Stimulated activated CD4-positive, alpha-beta T cell treated with anti-CD3 and anti-CD28 coated beads, Interleukin-15, amount 100 ng/mL, for 48 hours (primary cell): ENCODE measurements around the gene ZNF304.

Experiments used
- DNase-seq, 2 donors: peaks; one replicate each; pipeline ENCODE4 v3.0.0-alpha.2; 2020; ENCODE audit warnings: low read depth in 2 of 2

The ZNF304 gene

DNA sequence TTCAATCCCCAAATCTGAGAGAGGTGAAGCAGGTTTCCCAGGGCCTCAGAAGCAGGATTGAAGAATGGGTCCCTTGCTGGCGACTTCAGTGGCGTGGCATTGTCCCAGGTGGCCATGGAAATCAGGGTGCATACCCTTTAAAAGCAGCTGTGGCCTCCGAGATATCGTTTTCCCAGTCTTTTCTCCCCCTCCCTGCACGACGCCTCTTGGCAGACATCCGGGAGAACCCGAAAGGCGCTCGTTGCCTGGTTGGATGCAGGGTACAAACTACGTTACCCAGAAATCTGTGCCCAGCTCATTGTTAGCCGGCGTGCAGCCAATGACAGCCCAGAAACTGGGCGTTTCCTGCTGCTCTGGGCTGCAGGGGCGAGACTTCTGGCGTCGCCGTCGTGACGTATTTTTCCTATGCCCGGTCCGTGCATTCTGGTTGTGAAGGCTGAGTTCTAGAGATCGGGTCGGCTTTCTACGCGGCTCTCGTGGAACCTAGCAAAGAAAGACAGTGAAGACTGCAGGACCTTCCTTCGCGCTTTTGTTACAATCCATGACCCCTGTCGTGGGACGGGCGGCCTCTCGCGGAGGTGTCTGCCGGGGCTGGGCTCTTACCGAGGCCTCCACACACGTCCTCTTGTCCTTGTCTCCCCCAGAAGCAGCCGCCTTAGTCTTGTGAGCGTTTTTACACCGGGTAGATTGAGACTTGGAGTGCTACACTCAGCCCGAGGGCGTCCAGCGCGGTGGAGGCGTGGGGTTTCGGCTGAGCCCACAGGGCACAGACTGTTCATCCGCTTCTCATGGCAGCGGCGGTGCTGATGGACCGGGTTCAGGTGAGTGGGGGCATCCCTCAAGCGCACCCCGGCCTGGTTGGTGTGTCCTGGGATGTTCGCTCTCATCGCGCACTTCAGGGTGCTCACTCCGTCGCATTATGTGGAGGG is at the start of gene ZNF304:
TSS of gene ZNF304 (plus strand) at position 395 of the 929 bp plus-strand sequence. CDS start at position 789, 394 bp downstream.
- peak; percentile 71 to 78 for DNase-seq

DNA sequence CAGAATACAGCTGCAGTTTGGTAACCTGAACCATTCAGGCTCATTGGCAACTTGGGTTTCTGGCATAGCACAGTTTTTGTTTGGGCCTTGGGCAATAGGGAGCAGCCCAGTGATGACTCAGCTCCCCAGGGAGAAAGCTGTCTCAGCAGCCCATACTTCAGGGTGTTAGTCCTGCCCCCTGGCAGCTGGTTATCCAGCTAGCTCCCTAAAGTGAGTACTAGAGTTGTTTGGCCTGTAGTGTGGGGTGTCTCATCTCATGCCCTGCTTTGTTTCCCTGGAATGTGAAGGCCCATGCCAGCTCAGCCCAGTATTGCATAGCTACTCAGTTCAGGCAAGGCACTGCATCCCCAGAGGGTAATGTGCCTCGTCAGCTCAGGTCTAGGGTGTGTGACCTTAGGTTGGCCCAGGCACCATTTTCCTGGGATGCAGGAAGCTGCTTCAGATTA is 49.0 kb upstream of the ZNF304 start:
- no peak for DNase-seq

DNA sequence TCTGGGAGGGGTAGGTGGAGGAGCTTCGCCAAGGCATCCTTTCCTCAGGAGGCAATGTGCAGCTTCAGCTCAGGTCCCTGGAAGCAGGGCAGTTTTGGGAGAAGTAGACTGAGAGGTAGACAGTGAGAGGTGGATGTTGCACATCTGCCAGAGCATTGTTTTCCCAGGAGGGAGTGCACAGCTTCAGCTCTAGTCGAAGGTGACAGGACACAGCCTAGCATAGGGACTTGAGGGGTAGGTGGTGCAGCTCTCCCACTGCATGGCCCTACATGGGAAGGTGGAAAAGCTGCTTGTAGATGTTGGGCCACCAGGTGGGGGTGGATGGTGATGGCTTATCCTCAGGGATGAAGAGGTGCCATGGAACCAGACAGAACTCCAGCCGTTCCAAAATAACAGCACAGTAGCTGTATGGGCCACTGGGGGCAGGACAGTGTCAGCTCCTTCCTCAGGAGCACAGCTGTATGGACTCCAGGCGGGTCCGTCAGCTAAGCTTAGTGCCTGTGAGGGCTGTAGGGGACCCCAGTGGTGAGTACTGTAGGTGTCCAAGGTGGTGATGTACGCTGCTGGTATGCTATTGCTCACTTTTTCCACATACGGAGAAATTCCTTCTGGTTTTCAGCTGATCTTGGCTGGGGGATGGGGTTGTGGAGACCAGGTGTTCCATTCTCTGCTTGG is 48.2 kb upstream of the ZNF304 start:
- no peak for DNase-seq

DNA sequence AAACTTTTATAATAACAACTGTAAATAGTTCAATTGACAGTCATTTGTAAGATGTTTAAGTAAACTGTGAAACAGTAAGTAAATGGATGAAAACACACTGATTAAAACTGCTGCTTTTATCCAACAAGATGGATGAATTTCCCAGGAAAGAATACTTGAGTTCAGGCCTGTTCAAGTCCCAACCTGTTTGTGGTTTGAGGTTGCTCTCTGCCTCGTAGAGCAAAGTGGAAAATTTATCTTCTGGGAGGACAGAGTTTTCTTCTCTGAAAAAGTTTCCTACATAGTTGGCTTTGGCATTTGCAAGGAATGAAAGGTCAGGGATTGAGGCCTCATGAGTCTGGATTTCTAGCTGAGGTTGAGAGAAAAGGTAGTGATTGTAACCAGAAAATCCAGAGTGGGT is 46.0 kb upstream of the ZNF304 start:
- DNase-seq, result no peak

DNA sequence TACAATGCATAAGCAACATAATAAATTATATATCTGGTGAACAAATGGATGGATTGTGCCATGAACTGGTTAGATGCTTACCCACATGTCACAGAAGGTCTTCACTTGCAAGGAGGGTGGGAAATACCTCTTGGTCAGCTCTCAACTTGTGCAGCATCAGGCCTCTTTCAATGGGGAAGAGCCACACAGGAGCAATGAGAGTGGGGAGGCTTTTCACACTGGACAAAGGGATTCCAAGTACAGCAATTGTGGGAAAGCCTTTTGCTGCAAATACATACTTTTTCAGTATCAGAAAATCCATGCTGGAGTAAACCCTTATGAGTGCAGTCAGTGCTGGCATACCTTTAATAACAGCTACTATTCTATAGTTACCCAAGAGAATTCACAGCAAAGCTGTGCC is 42.6 kb upstream of the ZNF304 start:
- no peak for DNase-seq

DNA sequence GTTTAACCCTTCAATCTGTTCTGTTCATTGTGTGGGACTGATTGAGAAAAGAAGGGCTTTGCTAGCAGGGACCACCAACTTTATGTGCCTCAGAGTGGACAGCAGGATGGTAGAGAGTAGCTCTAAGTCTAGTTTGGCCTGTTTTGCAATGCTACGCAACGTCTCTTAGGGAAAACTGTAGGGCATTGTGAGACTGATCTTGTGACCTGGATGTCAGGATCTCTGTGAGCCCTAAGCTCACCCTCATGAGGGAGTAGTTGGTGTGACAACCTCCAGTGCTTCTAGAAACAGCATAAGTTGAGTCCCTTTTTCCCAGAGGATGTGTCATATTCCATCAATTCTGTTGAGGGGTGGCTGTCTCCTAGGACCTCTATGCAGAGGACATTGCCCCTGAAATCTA is 40.3 kb upstream of the ZNF304 start:
- no peak for DNase-seq

DNA sequence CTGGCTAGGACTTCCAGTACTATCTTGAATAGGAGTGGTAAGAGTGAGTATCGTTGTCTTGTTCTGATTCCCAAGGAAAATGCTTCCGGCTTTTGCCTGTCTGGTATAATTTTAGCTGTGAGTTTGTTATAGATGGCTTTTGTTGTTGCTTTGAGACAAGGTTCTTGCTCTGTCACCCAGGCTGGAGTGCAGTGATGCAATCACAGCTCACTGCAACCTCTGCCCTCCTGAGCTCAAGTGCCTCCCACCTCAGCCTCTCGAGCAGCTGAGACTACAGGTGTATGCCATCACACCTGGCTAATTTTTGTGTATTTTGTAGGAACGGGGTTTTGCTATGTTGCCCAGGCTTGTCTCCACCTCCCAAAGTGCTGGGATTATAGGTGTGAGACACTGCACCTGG is 36.9 kb upstream of the ZNF304 start:
- no peak for DNase-seq

DNA sequence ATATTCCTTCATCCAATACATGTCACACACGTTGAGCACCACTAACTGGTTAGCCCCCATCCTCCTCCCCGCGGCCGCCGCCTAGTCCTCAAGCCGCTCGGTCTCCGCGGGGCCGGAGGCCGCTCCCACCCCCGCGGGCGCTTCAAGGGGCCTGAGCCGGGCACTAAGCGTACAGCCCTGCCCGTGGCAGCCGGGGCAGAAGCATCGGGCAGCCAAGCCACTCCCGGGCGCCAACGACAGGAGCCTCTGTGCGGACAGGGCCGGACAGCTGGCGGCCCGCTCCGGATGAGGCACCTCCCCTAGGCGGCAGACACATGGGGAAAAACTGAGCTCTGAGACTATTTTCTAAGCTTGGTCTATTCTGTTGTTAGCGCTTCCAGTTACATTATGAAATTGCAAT is 33.6 kb upstream of the ZNF304 start:
- DNase-seq, result no peak

DNA sequence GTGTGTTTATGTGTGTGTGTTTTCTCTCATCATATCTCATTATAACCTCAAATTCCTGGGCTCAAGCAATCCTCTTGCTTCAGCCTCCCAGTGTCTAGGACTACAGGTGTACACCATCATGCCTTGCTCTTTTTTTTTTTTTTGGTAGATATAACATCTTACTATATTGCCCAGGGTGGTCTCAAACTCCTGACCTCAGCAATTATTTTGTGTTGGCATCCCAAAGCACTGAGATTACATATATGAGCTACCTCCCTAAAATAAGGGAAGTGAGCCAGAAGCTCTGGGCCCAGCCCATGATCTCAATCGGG is 31.2 kb upstream of the ZNF304 start:
- no peak for DNase-seq

DNA sequence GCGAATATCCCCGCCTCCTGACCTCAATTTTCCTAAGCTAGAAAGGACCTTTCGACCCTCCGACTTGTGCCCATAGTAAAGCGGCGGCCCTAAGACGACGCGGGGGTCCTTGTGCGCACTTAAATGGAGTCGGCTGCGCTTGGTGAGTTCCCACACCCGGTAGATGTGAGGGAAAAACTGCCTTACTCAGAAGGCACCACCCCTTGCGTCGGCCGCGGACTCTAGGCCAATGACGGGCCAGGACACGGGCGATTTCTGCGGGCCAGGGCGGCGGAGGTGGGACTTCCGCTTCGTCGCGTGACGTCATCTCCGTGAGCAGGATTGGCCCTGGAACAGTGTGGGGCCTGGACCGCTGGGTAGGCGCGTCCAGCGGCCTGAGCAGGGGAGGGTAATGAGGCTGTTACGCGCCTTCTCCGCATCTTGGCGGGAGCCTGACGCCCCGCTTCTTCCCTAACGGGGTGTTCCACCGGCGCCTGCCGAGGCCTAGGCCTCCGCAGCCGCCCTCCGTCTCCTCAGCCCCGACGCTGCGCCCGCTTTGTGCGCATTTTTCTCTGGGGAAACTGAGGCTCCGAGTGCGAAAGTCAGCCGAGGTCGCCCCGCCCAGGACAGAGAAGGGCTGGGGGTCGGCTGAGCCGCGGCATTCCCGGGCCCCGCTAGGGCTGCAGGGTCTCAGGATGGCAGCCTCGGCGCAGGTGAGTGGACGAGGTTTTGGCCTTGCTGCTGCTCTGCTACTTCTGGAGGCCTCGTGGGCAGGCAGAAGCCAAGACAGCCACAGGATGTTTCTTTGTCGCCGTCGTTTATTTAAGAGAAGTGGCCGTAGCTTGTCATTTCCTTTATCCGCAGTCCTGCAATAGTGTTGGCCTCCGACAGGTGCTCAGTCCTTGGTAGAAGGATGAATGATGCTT is 30.6 kb upstream of the ZNF304 start, which contains the start of gene ZNF543:
TSS of gene ZNF543 (plus strand) at position 293 of the 905 bp plus-strand sequence. CDS start at position 675, 382 bp downstream.
- peak; percentile 86 for DNase-seq

DNA sequence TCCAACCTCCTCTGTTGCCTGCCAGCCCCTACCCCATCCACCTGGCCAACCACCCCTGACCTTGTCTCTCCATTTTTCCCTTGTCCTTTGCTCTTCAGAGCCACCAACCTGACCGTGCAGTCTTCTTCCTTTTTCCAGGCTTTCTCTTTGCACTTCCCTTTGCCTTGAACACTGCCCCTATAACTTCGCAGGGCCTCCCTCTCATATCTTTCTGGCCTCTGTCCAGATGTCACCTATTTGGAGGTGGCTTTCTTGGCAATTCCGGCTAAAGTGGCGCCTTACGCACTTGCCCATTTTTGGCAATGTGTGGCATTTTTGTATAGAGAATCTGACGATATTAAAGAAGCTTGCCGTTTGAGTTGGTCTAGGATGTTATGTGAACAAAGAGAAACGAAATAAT is 30.0 kb upstream of the ZNF304 start:
- DNase-seq, result no peak

DNA sequence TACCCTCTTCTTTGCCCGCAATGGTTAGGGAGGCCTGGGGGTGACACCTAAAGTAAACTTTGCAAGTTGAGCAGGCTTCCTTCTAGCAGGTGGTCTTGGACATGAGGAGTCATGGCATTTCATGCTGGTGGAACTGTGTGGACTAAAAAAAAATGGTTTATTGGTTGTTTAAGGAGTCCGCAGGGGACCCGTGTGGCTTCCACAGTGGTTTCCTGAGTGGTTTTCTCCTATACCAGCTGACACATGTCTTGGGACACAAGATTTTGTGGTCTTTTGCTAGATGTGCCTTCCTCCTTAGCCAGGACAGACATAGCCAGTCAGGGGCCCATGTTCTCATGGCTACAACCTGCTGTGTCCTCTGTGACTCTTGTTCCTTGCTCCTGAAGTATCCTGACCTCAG is 29.3 kb upstream of the ZNF304 start:
- DNase-seq, result no peak

DNA sequence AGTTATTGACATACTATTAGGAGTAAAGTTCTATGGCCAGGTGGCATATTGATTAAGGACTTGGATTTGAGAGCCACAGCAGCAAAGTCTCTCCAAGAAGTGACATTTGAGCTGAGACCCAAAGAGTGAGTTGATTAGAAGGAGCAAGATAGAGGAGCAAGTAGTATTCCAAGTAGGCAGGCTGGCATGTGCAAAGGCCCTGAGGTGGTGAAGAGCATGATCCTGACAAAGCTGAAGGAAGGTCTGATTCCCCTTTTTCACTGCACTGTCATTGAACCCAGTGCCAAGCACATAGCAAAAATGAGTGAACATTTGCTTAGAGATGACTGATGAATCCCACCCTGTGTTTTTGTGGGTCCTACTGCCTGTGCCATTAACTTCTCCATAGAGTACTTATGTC is 26.1 kb upstream of the ZNF304 start:
- no peak for DNase-seq

DNA sequence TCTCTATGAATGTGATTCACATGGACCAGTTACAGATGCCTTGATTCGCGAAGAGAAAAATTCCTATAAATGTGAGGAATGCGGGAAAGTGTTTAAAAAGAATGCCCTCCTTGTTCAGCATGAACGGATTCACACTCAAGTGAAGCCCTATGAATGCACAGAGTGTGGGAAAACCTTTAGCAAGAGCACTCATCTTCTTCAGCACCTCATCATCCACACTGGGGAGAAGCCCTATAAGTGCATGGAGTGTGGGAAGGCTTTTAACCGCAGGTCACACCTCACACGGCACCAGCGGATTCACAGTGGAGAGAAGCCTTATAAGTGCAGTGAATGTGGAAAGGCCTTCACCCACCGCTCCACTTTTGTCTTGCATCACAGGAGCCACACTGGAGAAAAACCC is 23.1 kb upstream of the ZNF304 start:
- DNase-seq, result no peak

DNA sequence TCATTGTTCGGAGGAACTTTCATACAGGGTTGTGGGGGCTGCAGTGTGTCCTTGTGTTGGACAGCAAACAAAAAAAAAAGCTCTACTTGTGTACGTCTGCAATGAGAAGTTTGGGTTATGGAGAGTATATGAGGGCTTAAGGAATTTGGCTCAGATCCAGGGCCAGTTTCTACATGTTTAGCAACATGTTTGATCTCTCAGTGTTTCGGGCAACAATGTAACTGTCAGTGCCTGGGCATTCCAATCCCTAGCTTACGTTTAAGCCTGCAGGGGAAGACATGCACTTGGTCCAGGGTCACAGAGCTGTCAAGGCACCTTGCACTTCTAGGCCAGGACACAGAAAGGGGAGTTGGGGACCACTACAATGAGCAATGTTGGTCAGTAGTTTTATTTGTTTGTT is 16.9 kb upstream of the ZNF304 start:
- no peak for DNase-seq

DNA sequence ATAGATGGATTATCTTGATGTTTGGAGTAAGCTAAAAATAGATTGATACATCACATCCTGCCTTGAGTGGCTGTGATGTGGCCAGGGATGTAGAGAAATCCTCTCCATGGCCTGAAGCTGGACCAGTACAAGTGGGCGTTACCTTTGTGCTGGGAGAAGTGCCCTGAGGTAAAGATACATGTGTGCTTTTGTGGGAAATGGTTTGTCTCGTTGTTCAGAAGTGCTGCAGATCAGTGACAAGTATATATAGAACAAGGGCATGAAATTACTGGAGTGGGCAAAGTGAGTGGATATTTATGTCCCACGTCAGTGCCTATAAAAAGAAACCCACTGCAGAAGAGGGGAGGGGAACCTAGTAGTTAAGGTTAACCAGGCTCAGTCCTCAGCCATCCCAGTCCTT is 12.2 kb upstream of the ZNF304 start:
- no peak for DNase-seq

DNA sequence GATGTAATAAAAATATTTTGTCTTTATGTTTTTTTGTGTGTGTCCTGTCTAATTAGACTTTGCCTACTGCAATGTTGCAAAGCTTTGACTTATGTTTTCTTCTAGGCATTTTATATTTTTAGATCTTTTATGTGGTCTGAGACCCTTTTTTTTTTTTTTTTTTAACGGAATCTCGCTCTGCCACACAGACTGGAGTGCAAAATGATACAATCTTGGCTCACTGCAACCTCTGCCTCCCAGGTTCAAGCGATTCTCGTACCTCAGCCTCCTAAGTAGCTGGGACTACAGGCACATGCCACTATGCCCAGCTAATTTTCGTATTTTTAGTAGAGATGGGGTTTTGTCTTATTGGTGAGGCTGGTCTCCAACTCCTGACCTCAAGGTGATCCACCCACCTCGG is 8.5 kb upstream of the ZNF304 start:
- no peak for DNase-seq

DNA sequence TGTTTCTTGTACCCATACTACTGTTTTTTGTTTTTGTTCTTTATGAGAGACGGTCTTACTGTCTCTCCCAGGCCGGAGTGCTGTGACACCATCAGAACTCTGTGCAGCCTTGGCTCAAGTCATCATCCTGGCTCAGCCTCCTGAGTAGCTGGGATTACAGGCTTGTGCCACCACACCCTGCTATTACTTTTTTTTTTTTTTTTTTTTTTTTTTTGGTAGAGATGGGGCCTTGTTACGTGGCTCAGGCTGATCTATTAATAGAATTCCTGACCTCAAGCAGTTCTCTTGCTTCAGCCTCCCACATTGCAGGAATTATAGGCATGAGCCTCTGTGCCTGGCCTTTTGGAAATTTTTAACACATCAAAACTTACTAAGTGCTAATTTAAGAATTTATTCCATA is 2.9 kb upstream of the ZNF304 start:
- no peak for DNase-seq

DNA sequence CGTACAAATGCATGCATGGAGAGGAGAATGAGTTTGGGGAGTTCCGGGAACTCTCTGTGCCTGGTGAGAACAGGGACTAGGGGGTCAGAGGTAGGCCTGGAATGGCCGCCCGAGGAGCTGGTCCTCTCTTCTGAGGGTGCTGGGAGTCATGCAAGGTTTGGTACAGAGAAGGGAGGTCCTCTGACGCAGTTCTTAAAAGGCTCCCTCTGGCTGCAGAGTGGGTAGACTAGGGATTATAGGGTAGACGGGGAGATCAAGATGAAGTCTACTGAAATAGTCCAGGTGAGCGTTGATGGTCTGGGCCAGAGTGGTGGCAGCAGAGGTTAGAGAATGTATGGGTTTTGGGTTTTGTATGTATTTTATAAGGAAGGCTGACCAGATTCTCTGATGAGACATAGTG is 796 bp downstream of the ZNF304 start:
- DNase-seq, result no peak

DNA sequence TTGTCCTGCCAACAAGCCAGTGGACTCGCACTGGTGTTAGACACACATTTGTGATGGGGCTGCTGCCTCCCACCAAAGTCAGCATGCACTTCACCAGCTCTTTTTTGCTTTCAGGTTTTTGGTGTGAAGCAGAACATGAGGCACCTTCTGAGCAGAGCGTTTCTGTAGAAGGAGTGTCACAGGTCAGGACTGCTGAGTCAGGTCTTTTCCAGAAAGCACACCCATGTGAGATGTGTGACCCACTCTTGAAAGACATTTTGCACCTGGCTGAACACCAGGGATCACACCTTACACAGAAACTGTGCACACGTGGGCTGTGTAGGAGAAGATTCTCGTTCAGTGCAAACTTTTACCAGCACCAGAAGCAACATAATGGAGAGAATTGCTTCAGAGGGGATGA is 4.8 kb downstream of the ZNF304 start:
- no peak for DNase-seq

DNA sequence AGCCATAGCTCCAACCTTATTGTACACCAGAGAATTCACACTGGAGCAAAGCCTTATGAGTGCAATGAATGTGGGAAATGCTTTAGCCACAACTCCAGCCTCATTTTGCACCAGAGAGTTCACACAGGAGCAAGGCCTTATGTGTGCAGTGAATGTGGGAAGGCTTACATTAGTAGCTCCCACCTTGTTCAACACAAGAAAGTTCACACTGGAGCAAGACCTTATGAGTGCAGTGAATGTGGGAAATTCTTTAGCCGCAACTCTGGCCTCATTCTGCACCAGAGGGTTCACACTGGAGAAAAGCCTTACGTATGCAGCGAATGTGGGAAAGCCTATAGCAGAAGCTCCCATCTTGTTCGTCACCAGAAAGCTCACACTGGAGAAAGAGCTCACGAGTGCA is 6.3 kb downstream of the ZNF304 start:
- no peak for DNase-seq

DNA sequence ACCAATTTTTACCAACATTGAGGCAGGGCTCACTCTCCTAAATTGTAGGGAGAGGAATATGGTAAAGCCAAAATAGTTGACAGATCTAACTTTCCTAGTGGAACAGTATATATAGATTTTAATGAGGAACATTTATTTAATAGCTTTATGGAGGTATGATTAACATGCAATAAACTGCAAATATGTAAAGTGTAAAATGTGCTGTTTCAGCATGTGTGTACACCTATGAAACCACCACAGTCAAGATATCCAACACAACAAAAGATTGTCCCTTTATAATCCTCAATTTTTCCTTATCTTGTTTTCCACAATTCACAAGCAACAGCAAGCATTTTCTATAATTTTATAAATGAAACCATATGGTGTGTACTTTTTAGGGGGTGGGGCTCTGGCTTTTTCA is 8.2 kb downstream of the ZNF304 start:
- no peak for DNase-seq
